Uterus (tissue), 4 donors: Measurements from ENCODE around the gene DAND5. TPM values are rescaled to one million over a fixed set of nuclear protein-coding genes. Genes with fewer than 3 reads are reported as not detected.
"Not testable (repeated sequence)": the region's sequence is repeated elsewhere in the genome, so short reads cannot be mapped to it uniquely, and the experiment has no call there.

Experiments
- DNase-seq, 2 donors: peaks; one replicate each; pipeline ENCODE4 v3.0.0-alpha.2; 2019 to 2020
- H3K27ac ChIP-seq, 2 donors: fragments of 200-600 bp; sonication (generic); 1 replicate in 1 of 2; 2 replicates in 1 of 2; pipeline ENCODE4 v1.5.1; 2016 to 2018
- H3K27me3 ChIP-seq, 2 donors: fragments of 200-600 bp; sonication (generic); one replicate each; pipeline ENCODE4 v1.5.1; 2018 to 2019; ENCODE audit warnings: control low read depth in 1 of 2
- H3K36me3 ChIP-seq, 2 donors: fragments of 200-600 bp; sonication (generic); one replicate each; pipeline ENCODE4 v1.5.1; 2019; ENCODE audit warnings: control low read depth in 1 of 2
- H3K4me1 ChIP-seq, 2 donors: fragments of 200-600 bp; sonication (generic); one replicate each; pipeline ENCODE4 v1.5.1; 2018 to 2019; ENCODE audit warnings: control low read depth in 1 of 2
- H3K4me3 ChIP-seq, 2 donors: fragments of 200-600 bp; sonication (generic); 1 replicate in 1 of 2; 2 replicates in 1 of 2; pipeline ENCODE4 v1.5.1; 2018 to 2019; ENCODE audit warnings: mild to moderate bottlenecking in 1 of 2
- H3K9me3 ChIP-seq, 2 donors: fragments of 200-600 bp; sonication (generic); one replicate each; pipeline ENCODE4 v1.5.1; 2019; ENCODE audit warnings: control low read depth in 1 of 2
- POLR2A ChIP-seq, 2 donors: fragments of 450-650 bp; IDR thresholded peaks; one replicate each; pipeline ENCODE4 v1.6.1; 2016; ENCODE audit warnings: antibody characterized with exemption in 2 of 2, mild to moderate bottlenecking in 1 of 2, moderate library complexity in 1 of 2
- intact Hi-C: fragments of 100-400 bp; cut with DNase I; formaldehyde crosslinking; loops from one replicate; pipeline ENCODE4 v1.15.1; 2023; ENCODE audit warnings: low total_unique reads
- total RNA-seq, 4 donors: library from RNA; depleted of rRNA in 3 of 4; stranded (reverse); fragments of >200 nt in 3 of 4; gene quantifications; one replicate each; pipeline versions ENCODE4 v1.1.0 to v1.2.4, GENCODE V29; 2014 to 2023
- TF ChIP-seq, protein P1 (sequence below), 4 experiments: fragments of 200-600 bp in 2 of 4; fragments of 450-650 bp in 2 of 4; sonication (generic) in 2 of 4; IDR thresholded peaks; one replicate each; pipeline ENCODE4 v1.5.1; 2016 to 2019; ENCODE audit warnings: antibody characterized with exemption in 4 of 4, mild to moderate bottlenecking in 2 of 4, moderate library complexity in 1 of 4
- donor health status: DM: yes; HTN: yes; CAD: no.

Gene DAND5
- total RNA-seq, 4 donors from 2014 or later, result 0.14 TPM; not detected in 3

DNA sequence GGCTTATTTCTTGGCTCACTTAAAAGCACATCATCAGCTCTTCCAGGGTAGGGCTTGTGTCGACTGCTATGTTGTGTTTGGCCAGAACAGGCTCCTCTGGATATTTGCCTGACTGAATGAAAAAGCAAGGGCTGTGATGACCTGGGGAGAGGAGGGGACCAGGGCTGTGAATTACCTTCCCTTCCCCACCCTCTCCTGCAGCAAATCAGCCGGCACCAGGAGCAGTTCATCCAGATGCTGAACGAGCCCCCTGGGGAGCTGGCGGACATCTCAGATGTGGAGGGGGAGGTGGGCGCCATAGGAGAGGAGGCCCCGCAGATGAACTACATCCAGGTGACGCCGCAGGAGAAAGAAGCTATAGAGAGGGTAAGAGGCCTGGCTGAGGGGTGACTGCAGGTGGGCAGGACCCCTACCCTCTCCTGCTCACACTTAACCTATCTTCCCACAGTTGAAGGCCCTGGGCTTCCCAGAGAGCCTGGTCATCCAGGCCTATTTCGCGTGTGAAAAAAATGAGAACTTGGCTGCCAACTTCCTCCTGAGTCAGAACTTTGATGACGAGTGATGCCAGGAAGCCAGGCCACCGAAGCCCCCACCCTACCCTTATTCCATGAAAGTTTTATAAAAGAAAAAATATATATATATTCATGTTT lies 16.8 kb upstream of the DAND5 start:
- Histone ChIP-seq H3K4me1 (no peaks in the 10 kb centered on the region), H3K36me3 (no peaks in the 10 kb centered on the region), H3K27ac (peak overlapping the region in 1 of 2 donors; percentile 21), H3K4me3 (no peak overlapping the region), H3K9me3 (no peaks in the 10 kb centered on the region), H3K27me3 (no peaks in the 10 kb centered on the region)
- intact Hi-C loops, result no loop called here
- TF ChIP-seq, protein P1, sequence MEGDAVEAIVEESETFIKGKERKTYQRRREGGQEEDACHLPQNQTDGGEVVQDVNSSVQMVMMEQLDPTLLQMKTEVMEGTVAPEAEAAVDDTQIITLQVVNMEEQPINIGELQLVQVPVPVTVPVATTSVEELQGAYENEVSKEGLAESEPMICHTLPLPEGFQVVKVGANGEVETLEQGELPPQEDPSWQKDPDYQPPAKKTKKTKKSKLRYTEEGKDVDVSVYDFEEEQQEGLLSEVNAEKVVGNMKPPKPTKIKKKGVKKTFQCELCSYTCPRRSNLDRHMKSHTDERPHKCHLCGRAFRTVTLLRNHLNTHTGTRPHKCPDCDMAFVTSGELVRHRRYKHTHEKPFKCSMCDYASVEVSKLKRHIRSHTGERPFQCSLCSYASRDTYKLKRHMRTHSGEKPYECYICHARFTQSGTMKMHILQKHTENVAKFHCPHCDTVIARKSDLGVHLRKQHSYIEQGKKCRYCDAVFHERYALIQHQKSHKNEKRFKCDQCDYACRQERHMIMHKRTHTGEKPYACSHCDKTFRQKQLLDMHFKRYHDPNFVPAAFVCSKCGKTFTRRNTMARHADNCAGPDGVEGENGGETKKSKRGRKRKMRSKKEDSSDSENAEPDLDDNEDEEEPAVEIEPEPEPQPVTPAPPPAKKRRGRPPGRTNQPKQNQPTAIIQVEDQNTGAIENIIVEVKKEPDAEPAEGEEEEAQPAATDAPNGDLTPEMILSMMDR (IDR thresholded peaks at IDR 0.05), result no peak
- TF ChIP-seq POLR2A (IDR thresholded peaks at IDR 0.05), result no peak
- no peak for DNase-seq

DNA sequence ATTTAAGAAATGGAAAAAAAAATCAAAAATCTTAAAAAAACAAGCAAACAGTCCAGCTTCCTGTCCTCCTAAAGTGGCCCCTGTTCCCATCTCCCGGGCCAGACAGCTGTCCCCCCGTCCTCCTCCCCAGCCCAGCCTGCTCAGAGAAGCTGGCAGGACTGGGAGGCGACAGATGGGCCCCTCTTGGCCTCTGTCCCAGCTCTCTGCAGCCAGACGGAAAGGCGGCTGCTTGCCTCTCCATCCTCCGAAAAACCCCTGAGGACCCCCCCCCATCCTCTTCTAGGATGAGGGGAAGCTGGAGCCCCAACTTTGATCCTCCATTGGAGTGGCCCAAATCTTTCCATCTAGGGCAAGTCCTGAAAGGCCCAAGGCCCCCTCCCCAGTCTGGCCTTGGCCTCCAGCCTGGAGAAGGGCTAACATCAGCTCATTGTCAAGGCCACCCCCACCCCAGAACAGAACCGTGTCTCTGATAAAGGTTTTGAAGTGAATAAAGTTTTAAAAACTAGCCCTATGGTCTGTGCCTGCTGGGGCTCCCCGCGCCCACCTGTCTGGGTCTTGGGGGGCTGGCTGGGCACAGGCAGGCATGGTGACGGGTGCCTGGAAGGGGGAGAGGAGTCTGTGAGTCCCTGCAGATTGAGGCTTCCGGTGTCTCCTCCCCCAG lies 16.1 kb upstream of the DAND5 start:
- H3K9me3 ChIP-seq, result no peaks in the 10 kb centered on the region
- peak overlapping the region in 1 of 2 donors; percentile 21 for H3K27ac ChIP-seq
- no peaks in the 10 kb centered on the region for H3K36me3 ChIP-seq
- H3K4me1 ChIP-seq, result no peaks in the 10 kb centered on the region
- no peaks in the 10 kb centered on the region for H3K27me3 ChIP-seq
- intact Hi-C loops, result no loop called here
- no peak for DNase-seq
- no peak overlapping the region for H3K4me3 ChIP-seq
- TF ChIP-seq POLR2A (IDR thresholded peaks at IDR 0.05), result no peak
- TF ChIP-seq, protein P1 (IDR thresholded peaks at IDR 0.05), result no peak

DNA sequence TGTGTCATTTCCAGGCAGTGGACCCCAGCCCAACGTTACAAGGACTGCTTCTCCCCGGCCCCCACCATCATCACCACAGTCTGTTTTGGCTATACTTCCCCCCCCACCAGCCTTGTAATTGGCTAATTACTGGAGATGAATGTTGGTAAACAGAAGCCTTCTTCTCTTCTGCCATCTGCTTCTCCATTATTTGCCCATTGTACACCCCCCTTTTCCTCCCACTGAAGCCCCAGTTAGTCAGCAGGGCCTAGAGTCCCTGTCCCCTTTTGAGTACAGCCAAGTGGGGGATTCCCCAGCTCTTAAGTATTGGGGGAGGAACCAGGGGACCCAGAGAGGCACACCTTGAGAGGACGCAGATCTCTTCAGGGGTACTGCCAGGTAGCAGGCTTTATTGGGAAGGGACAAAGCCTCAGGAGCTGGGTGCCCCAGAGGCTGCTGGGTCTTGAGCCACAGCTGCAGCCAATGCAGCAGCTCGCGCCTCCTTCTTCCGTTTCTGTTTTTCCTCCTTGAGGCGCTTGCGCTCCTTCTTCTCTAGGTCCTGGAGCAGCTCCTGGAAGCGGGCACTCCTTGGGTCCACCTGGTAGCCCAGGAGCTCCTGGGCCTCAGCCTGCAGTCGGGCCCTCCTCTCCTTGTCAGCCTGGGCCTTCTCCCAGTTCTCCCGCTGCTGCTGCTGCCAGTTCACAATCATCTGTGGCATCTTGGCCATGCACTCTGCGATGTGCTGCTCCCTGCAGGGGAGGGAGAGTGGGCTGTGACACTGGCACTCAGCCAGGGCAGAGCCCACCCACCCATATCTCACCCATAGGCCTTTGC lies 15.4 kb upstream of the DAND5 start:
- H3K9me3 ChIP-seq, result no peaks in the 10 kb centered on the region
- no peaks in the 10 kb centered on the region for H3K4me1 ChIP-seq
- no peak overlapping the region for H3K27ac ChIP-seq
- DNase-seq, result no peak
- no peaks in the 10 kb centered on the region for H3K27me3 ChIP-seq
- no peak overlapping the region for H3K4me3 ChIP-seq
- H3K36me3 ChIP-seq, result no peaks in the 10 kb centered on the region
- TF ChIP-seq, protein P1 (IDR thresholded peaks at IDR 0.05), result no peak
- no peak for TF ChIP-seq POLR2A (IDR thresholded peaks at IDR 0.05)
- intact Hi-C loops, result no loop called here

DNA sequence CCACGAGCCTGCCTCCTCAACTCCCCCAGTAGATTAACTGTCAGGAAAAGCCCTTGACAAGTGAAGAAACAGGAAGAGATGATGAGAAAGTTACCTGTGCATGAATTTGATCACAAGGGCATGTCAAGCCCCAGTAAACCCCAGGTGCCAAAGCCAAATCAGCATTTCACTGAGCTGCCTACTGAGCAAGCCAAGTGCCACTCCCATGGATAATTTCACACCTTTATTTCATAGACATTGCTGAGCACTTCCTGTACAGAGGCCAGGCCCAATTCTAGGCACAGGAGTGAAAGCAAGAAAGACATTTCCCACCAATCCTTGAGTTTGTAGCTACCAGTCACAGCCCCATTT lies 14.8 kb upstream of the DAND5 start:
- intact Hi-C loops, result no loop called here
- Histone ChIP-seq H3K27ac (no peak overlapping the region), H3K4me3 (no peak overlapping the region), H3K27me3 (no peaks in the 10 kb centered on the region), H3K9me3 (no peaks in the 10 kb centered on the region), H3K36me3 (no peaks in the 10 kb centered on the region), H3K4me1 (no peaks in the 10 kb centered on the region)
- TF ChIP-seq, protein P1 (IDR thresholded peaks at IDR 0.05), result no peak
- TF ChIP-seq POLR2A (IDR thresholded peaks at IDR 0.05), result no peak
- DNase-seq, result no peak

DNA sequence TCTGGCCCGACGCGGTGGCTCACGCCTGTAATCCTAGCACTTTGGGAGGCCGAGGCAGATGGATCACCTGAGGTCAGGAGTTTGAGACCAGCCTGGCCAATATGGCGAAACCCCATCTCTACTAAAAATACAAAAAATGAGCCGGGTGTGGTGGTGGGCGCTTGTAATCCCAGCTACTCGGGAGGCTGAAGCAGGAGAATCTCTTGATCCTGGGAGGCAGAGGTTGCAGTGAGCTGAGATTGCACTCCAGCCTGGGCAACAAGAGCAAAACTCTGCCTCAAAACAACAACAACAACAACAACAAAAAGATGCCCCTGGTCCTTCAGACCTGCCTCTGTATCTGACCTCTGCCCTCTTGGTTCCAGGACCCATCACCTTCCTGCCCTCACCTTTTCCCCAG lies 13.8 kb upstream of the DAND5 start:
- H3K36me3 ChIP-seq, H3K9me3 ChIP-seq, DNase-seq, H3K27ac ChIP-seq, H3K4me3 ChIP-seq, intact Hi-C loops, H3K27me3 ChIP-seq, H3K4me1 ChIP-seq: not testable (repeated sequence)
